HG02870 (cell line): ENCODE measurements around the gene LRRC45.

Source experiments
- ATAC-seq: cut with Tn5 transposase; IDR thresholded peaks from one replicate; pipeline ENCODE4 v1.9.1; 2021; ENCODE audit warnings: mild to moderate bottlenecking, moderate library complexity; ENCODE audit not compliant: unreplicated experiment

The LRRC45 gene

GRCh38 chr17:81993729-81994592, 29.1 kb upstream of the LRRC45 start:
- ATAC-seq, result no peak

- ATAC-seq, result no peak
Observed at GRCh38 chr17:81994593-81995462, 28.3 kb upstream of the LRRC45 start.

- no peak for ATAC-seq
Observed at GRCh38 chr17:81995463-81996231, 27.5 kb upstream of the LRRC45 start.

GRCh38 chr17:81996232-81996756, 26.8 kb upstream of the LRRC45 start:
- no peak for ATAC-seq

- ATAC-seq, result no peak
Observed at GRCh38 chr17:81996757-81997441, 26.2 kb upstream of the LRRC45 start.

GRCh38 chr17:81998212-81998611, 24.9 kb upstream of the LRRC45 start:
- no peak for ATAC-seq

- ATAC-seq, result no peak
Observed at GRCh38 chr17:81998691-81999438, 24.2 kb upstream of the LRRC45 start.

- ATAC-seq, result no peak
Observed at GRCh38 chr17:81999587-81999975, 23.5 kb upstream of the LRRC45 start.

GRCh38 chr17:81999976-82000802, 22.9 kb upstream of the LRRC45 start:
- ATAC-seq, result no peak

GRCh38 chr17:82000803-82001570, 22.1 kb upstream of the LRRC45 start:
- no peak for ATAC-seq

- no peak for ATAC-seq
Observed at GRCh38 chr17:82001571-82002056, 21.5 kb upstream of the LRRC45 start.

GRCh38 chr17:82003411-82004381, 19.4 kb upstream of the LRRC45 start:
- ATAC-seq, result no peak

GRCh38 chr17:82004517-82005455, 18.3 kb upstream of the LRRC45 start:
- no peak for ATAC-seq

GRCh38 chr17:82005701-82006348, 17.3 kb upstream of the LRRC45 start:
- ATAC-seq, result no peak
